ENCODE results near the gene APOC4.

The APOC4 gene

DNA sequence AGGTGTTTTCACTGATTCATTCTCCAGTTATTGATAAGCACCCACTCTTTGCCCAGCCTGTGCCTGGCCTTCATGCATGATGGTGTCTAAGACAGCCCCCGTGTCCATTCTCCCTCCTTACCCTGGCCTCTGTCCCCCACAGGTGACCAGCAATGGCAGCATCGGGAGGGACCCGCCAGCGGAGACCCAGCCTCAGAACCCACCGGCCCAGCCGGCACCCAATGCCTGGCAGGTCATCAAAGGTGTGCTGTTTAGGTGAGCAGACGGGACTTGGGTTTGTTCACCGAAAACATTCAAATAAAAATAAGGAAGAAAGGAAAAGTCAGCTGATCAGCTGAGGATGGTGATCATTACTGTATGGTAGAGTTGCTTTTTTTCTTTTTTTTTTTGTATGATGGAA, 19.8 kb downstream of the APOC4 start:
- POLR2A ChIA-PET, result no interaction called here
- TF ChIP-seq ZNF747 (tag by site-specific recombination; IDR thresholded peaks at IDR 0.05), result no peak
- no peak for TF ChIP-seq ZSCAN18 (tag by site-specific recombination; IDR thresholded peaks at IDR 0.05)
- no peak for TF ChIP-seq BCL11A (tag by site-specific recombination; IDR thresholded peaks at IDR 0.05; ENCODE audit: low read depth)
- no peak for TF ChIP-seq ZNF121 (tag by site-specific recombination; IDR thresholded peaks at IDR 0.05)
- no peak for TF ChIP-seq ZNF391 (tag by site-specific recombination; IDR thresholded peaks at IDR 0.05; ENCODE audit: borderline replicate concordance, low read depth)
- no peak for TF ChIP-seq SCRT2 (tag by site-specific recombination; IDR thresholded peaks at IDR 0.05)
- no peak for TF ChIP-seq ZNF302 (tag by site-specific recombination; IDR thresholded peaks at IDR 0.05; ENCODE audit: low read depth)
- no peak for TF ChIP-seq ZNF146 (tag by site-specific recombination; IDR thresholded peaks at IDR 0.05)
- no peak for TF ChIP-seq MYNN (tag by site-specific recombination; IDR thresholded peaks at IDR 0.05; ENCODE audit: borderline replicate concordance)
- no peak for TF ChIP-seq ZNF830 (tag by site-specific recombination; IDR thresholded peaks at IDR 0.05; ENCODE audit: low read depth)
- no peak for TF ChIP-seq ZNF623 (tag by site-specific recombination; IDR thresholded peaks at IDR 0.05)
- TF ChIP-seq ZNF239 (tag by site-specific recombination; IDR thresholded peaks at IDR 0.05), result no peak
- no peak for TF ChIP-seq ZNF558 (tag by site-specific recombination; IDR thresholded peaks at IDR 0.05)
- TF ChIP-seq ZNF133 (tag by site-specific recombination; IDR thresholded peaks at IDR 0.05), result no peak

GRCh38 chr19:44968118-44968517, 26.1 kb downstream of the APOC4 start:
- no peak overlapping the region for H3K27ac ChIP-seq (ENCODE audit: extremely low read depth, low read depth, low read length)
- H3K4me1 ChIP-seq (ENCODE audit: control insufficient read depth, insufficient read depth, low read length), result no peaks in the 10 kb centered on the region
- H3K4me3 ChIP-seq (ENCODE audit: low read depth, low read length), result no peak overlapping the region
- ChIA-PET POLR2A (interaction anchor here (0.6 kb wide), 1 partner anchor 78 kb away, joined by 5 read pairs; no protein-coding TSS in a partner anchor), CTCF (interaction anchor here (0.7 to 3.2 kb wide), 6 partner anchors 12 to 62 kb away, joined by 3 to 15 read pairs (median 4); partner anchors contain the start of gene APOC1)
- no peaks in the 10 kb centered on the region for H3K9me3 ChIP-seq (ENCODE audit: control insufficient read depth, insufficient read depth, low read depth, low read length)
- H3K36me3 ChIP-seq (ENCODE audit: control insufficient read depth in 2 of 2, insufficient read depth in 1 of 2, low read length in 2 of 2), result peaks cover 46 to 52% of the 10 kb centered on the region in 2 experiments
- TF ChIP-seq ZNF513 (tag by site-specific recombination; IDR thresholded peaks at IDR 0.05) (no peak), ZBTB17 (tag by site-specific recombination; IDR thresholded peaks at IDR 0.05) (no peak), OVOL3 (tag by site-specific recombination; IDR thresholded peaks at IDR 0.05) (no peak), ZNF138 (tag by site-specific recombination; IDR thresholded peaks at IDR 0.05; ENCODE audit: borderline replicate concordance) (no peak), ZNF830 (tag by site-specific recombination; IDR thresholded peaks at IDR 0.05; ENCODE audit: low read depth) (no peak), KLF9 (tag by site-specific recombination; IDR thresholded peaks at IDR 0.05; ENCODE audit: low read depth) (no peak), ZNF175 (tag by site-specific recombination; IDR thresholded peaks at IDR 0.05) (no peak), ZNF670 (tag by site-specific recombination; IDR thresholded peaks at IDR 0.05; ENCODE audit: low read depth) (no peak), ZNF664 (tag by site-specific recombination; IDR thresholded peaks at IDR 0.05) (no peak), GLI2 (tag by site-specific recombination; IDR thresholded peaks at IDR 0.05; ENCODE audit: borderline replicate concordance, low read depth) (no peak), ZNF48 (tag by site-specific recombination; IDR thresholded peaks at IDR 0.05) (no peak), IKZF3 (tag by site-specific recombination; IDR thresholded peaks at IDR 0.05) (no peak), ZNF335 (tag by site-specific recombination; conservative IDR thresholded peaks at IDR 0.05) (no peak), ZNF561 (tag by site-specific recombination; IDR thresholded peaks at IDR 0.05; ENCODE audit: borderline replicate concordance) (no peak), SCRT1 (tag by site-specific recombination; IDR thresholded peaks at IDR 0.05; ENCODE audit: borderline replicate concordance) (no peak)
- TF ChIP-seq, protein P1, sequence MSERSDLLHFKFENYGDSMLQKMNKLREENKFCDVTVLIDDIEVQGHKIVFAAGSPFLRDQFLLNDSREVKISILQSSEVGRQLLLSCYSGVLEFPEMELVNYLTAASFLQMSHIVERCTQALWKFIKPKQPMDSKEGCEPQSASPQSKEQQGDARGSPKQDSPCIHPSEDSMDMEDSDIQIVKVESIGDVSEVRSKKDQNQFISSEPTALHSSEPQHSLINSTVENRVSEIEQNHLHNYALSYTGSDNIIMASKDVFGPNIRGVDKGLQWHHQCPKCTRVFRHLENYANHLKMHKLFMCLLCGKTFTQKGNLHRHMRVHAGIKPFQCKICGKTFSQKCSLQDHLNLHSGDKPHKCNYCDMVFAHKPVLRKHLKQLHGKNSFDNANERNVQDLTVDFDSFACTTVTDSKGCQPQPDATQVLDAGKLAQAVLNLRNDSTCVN (tag by site-specific recombination; optimal IDR thresholded peaks at IDR 0.05), result no peak

More for the DNA sequence above, 19.8 kb downstream of the APOC4 start:
- CTCF ChIA-PET, result interaction anchor here (0.6 to 1.5 kb wide), 5 partner anchors 10 to 238 kb away, joined by 3 to 5 read pairs (median 3); no protein-coding TSS in a partner anchor
- Histone ChIP-seq H3K27ac (ENCODE audit: extremely low read depth, low read depth, low read length) (0 out of 2 replicates have a peak overlapping the region, but pooled peaks have one; percentile 16), H3K4me3 (ENCODE audit: low read depth, low read length) (no peak overlapping the region), H3K9me3 (ENCODE audit: control insufficient read depth, insufficient read depth, low read depth, low read length) (no peaks in the 10 kb centered on the region), H3K36me3 (ENCODE audit: control insufficient read depth in 2 of 2, insufficient read depth in 1 of 2, low read length in 2 of 2) (peaks cover 60 to 63% of the 10 kb centered on the region in 2 experiments), H3K4me1 (ENCODE audit: control insufficient read depth, insufficient read depth, low read length) (no peaks in the 10 kb centered on the region)
